Measurements from ENCODE around the gene SORBS2. TPM values are rescaled to one million over a fixed set of nuclear protein-coding genes. Genes with fewer than 3 reads are reported as not detected.

Gene SORBS2
- polyA plus RNA-seq, 1 donor from 2014 or later, result 46.0 TPM

GRCh38 chr4:185849664-185850550 lies 37.9 kb upstream of the SORBS2 start:
- H4K20me1 ChIP-seq (ENCODE audit: insufficient read depth), result no peaks in the 10 kb centered on the region
- H3K4me3 ChIP-seq (ENCODE audit: low read length), result no peak overlapping the region
- peaks cover 4% of the 10 kb centered on the region for H3K9me3 ChIP-seq (ENCODE audit: low read length)
- H3K9ac ChIP-seq (ENCODE audit: low read length), result no peak overlapping the region
- H2AFZ ChIP-seq (ENCODE audit: low read depth, low read length), result no peak overlapping the region
- no peak overlapping the region for H3K27ac ChIP-seq (ENCODE audit: low read length)
- no peak for TF ChIP-seq EP300 (conservative IDR thresholded peaks at IDR 0.05; ENCODE audit: poor library complexity, severe bottlenecking)
- TF ChIP-seq EZH2 (IDR thresholded peaks at IDR 0.05; ENCODE audit: borderline replicate concordance, insufficient read depth, low read length, poor library complexity, severe bottlenecking), result no peak
- H3K4me2 ChIP-seq (ENCODE audit: low read length), result no peak overlapping the region
- H3K9me2 ChIP-seq (ENCODE audit: insufficient read depth, low read length), result no peaks in the 10 kb centered on the region
- H3K27me3 ChIP-seq (ENCODE audit: insufficient read depth, low read depth, low read length), result no peaks in the 10 kb centered on the region
- H3K79me2 ChIP-seq (replicated peaks; ENCODE audit: insufficient read depth, low read length), result no peaks in the 10 kb centered on the region
- H3F3A ChIP-seq (ENCODE audit: insufficient read depth, low read length, poor library complexity, severe bottlenecking), result no peaks in the 10 kb centered on the region
- no peaks in the 10 kb centered on the region for H3K36me3 ChIP-seq (ENCODE audit: insufficient read depth, low read length)

- no peak for TF ChIP-seq MXI1 (conservative IDR thresholded peaks at IDR 0.05; ENCODE audit: poor library complexity, severe bottlenecking)
- TF ChIP-seq EZH2 (IDR thresholded peaks at IDR 0.05; ENCODE audit: borderline replicate concordance, insufficient read depth, low read length, poor library complexity, severe bottlenecking), result no peak
- no peak for TF ChIP-seq CTCF (IDR thresholded peaks at IDR 0.05; ENCODE audit: poor library complexity, severe bottlenecking)
- no peak for TF ChIP-seq RAD21 (conservative IDR thresholded peaks at IDR 0.05)
- no peak for TF ChIP-seq EP300 (conservative IDR thresholded peaks at IDR 0.05; ENCODE audit: poor library complexity, severe bottlenecking)
- no peak for TF ChIP-seq POLR2AphosphoS5 (IDR thresholded peaks at IDR 0.05)
- TF ChIP-seq TAF1 (IDR thresholded peaks at IDR 0.05; ENCODE audit: low read depth), result no peak
- no peak overlapping the region for H3K4me3 ChIP-seq (ENCODE audit: low read length)
- H3K36me3 ChIP-seq (ENCODE audit: insufficient read depth, low read length), result no peaks in the 10 kb centered on the region
- no peak overlapping the region for H3K4me2 ChIP-seq (ENCODE audit: low read length)
- no peak overlapping the region for H3K27ac ChIP-seq (ENCODE audit: low read length)
- H3F3A ChIP-seq (ENCODE audit: insufficient read depth, low read length, poor library complexity, severe bottlenecking), result no peaks in the 10 kb centered on the region
- no peaks in the 10 kb centered on the region for H3K9me2 ChIP-seq (ENCODE audit: insufficient read depth, low read length)
- H4K20me1 ChIP-seq (ENCODE audit: insufficient read depth), result no peaks in the 10 kb centered on the region
- no peak overlapping the region for H2AFZ ChIP-seq (ENCODE audit: low read depth, low read length)
- H3K9ac ChIP-seq (ENCODE audit: low read length), result no peak overlapping the region
- peaks cover 4% of the 10 kb centered on the region for H3K9me3 ChIP-seq (ENCODE audit: low read length)
- no peaks in the 10 kb centered on the region for H3K79me2 ChIP-seq (replicated peaks; ENCODE audit: insufficient read depth, low read length)
- no peaks in the 10 kb centered on the region for H3K27me3 ChIP-seq (ENCODE audit: insufficient read depth, low read depth, low read length)
Observed at GRCh38 chr4:185847352-185848097, 35.5 kb upstream of the SORBS2 start.

- Histone ChIP-seq H2AFZ (ENCODE audit: low read depth, low read length) (no peak overlapping the region), H3K27me3 (ENCODE audit: insufficient read depth, low read depth, low read length) (no peaks in the 10 kb centered on the region), H3K9me2 (ENCODE audit: insufficient read depth, low read length) (no peaks in the 10 kb centered on the region), H3K4me3 (ENCODE audit: low read length) (no peak overlapping the region), H3F3A (ENCODE audit: insufficient read depth, low read length, poor library complexity, severe bottlenecking) (no peaks in the 10 kb centered on the region), H3K9ac (ENCODE audit: low read length) (no peak overlapping the region), H3K9me3 (ENCODE audit: low read length) (peaks cover 4% of the 10 kb centered on the region), H4K20me1 (ENCODE audit: insufficient read depth) (no peaks in the 10 kb centered on the region), H3K36me3 (ENCODE audit: insufficient read depth, low read length) (no peaks in the 10 kb centered on the region), H3K79me2 (replicated peaks; ENCODE audit: insufficient read depth, low read length) (no peaks in the 10 kb centered on the region), H3K4me2 (ENCODE audit: low read length) (no peak overlapping the region), H3K27ac (ENCODE audit: low read length) (no peak overlapping the region)
- TF ChIP-seq MXI1 (conservative IDR thresholded peaks at IDR 0.05; ENCODE audit: poor library complexity, severe bottlenecking) (no peak), REST (IDR thresholded peaks at IDR 0.05; ENCODE audit: borderline replicate concordance) (no peak), CTCF (IDR thresholded peaks at IDR 0.05; ENCODE audit: poor library complexity, severe bottlenecking) (no peak), TAF1 (IDR thresholded peaks at IDR 0.05; ENCODE audit: low read depth) (no peak), SMC3 (conservative IDR thresholded peaks at IDR 0.05; ENCODE audit: poor library complexity) (no peak), EZH2 (IDR thresholded peaks at IDR 0.05; ENCODE audit: borderline replicate concordance, insufficient read depth, low read length, poor library complexity, severe bottlenecking) (no peak), POLR2AphosphoS5 (IDR thresholded peaks at IDR 0.05) (no peak), RAD21 (conservative IDR thresholded peaks at IDR 0.05) (no peak), EP300 (conservative IDR thresholded peaks at IDR 0.05; ENCODE audit: poor library complexity, severe bottlenecking) (no peak)
Observed at GRCh38 chr4:185846505-185847150, 34.6 kb upstream of the SORBS2 start.
